T-helper 2 cell treated with Interferon-gamma antibody and Interleukin-4, amounts not matched to agents 5 μg/mL and 100 μg/mL, for 36 hours (primary cell): ENCODE results near the gene XRRA1.

Experiments used
- DNase-seq: peaks from one replicate; pipeline ENCODE4 v3.0.0; 2021; ENCODE audit warnings: low spot score
- H3K27ac Mint-ChIP-seq: one replicate; pipeline ENCODE4 v1.8.0; 2021; ENCODE audit warnings: mild to moderate bottlenecking, mixed read lengths
- H3K27me3 Mint-ChIP-seq: one replicate; pipeline ENCODE4 v1.8.0; 2021; ENCODE audit warnings: low read depth, mixed read lengths
- H3K36me3 Mint-ChIP-seq: one replicate; pipeline ENCODE4 v1.8.0; 2021; ENCODE audit warnings: low read depth, mixed read lengths
- H3K4me1 Mint-ChIP-seq: one replicate; pipeline ENCODE4 v1.8.0; 2021; ENCODE audit warnings: low read depth, mixed read lengths
- H3K4me3 Mint-ChIP-seq: one replicate; pipeline ENCODE4 v1.8.0; 2022; ENCODE audit warnings: mild to moderate bottlenecking, moderate library complexity, mixed read lengths
- H3K9me3 Mint-ChIP-seq: one replicate; pipeline ENCODE4 v1.8.0; 2021; ENCODE audit warnings: mixed read lengths

Gene XRRA1

GRCh38 chr11:74936087-74936486, 12.8 kb downstream of the XRRA1 start:
- no peak overlapping the region for H3K4me3 Mint-ChIP-seq
- no peaks in the 10 kb centered on the region for H3K9me3 Mint-ChIP-seq
- H3K4me1 Mint-ChIP-seq = peaks cover 12% of the 10 kb centered on the region
- no peak for DNase-seq
- no peak overlapping the region for H3K27ac Mint-ChIP-seq
- H3K27me3 Mint-ChIP-seq = no peaks in the 10 kb centered on the region
- peaks cover 17% of the 10 kb centered on the region for H3K36me3 Mint-ChIP-seq

GRCh38 chr11:74935285-74935684, 13.6 kb downstream of the XRRA1 start:
- no peaks in the 10 kb centered on the region for H3K9me3 Mint-ChIP-seq
- H3K36me3 Mint-ChIP-seq = peaks cover 15% of the 10 kb centered on the region
- H3K4me3 Mint-ChIP-seq = no peak overlapping the region
- no peak for DNase-seq
- peaks cover 12% of the 10 kb centered on the region for H3K4me1 Mint-ChIP-seq
- no peak overlapping the region for H3K27ac Mint-ChIP-seq
- no peaks in the 10 kb centered on the region for H3K27me3 Mint-ChIP-seq

- no peak overlapping the region for H3K27ac Mint-ChIP-seq
- no peaks in the 10 kb centered on the region for H3K9me3 Mint-ChIP-seq
- H3K36me3 Mint-ChIP-seq = peaks cover 15% of the 10 kb centered on the region
- no peak for DNase-seq
- no peak overlapping the region for H3K4me3 Mint-ChIP-seq
- H3K27me3 Mint-ChIP-seq = no peaks in the 10 kb centered on the region
- H3K4me1 Mint-ChIP-seq = peaks cover 12% of the 10 kb centered on the region
Measured at GRCh38 chr11:74933765-74934164, 15.1 kb downstream of the XRRA1 start.

- no peak overlapping the region for H3K27ac Mint-ChIP-seq
Measured at GRCh38 chr11:74932797-74933196, 16.1 kb downstream of the XRRA1 start.

GRCh38 chr11:74932169-74932568, 16.7 kb downstream of the XRRA1 start:
- H3K4me3 Mint-ChIP-seq = no peak overlapping the region
- DNase-seq = no peak
- H3K27ac Mint-ChIP-seq = no peak overlapping the region
- no peaks in the 10 kb centered on the region for H3K27me3 Mint-ChIP-seq
- peaks cover 15% of the 10 kb centered on the region for H3K36me3 Mint-ChIP-seq
- H3K4me1 Mint-ChIP-seq = peaks cover 14% of the 10 kb centered on the region
- H3K9me3 Mint-ChIP-seq = no peaks in the 10 kb centered on the region

More at GRCh38 chr11:74932797-74933196, 16.1 kb downstream of the XRRA1 start:
- DNase-seq = no peak
- Mint-ChIP-seq H3K4me1 (peaks cover 12% of the 10 kb centered on the region), H3K4me3 (no peak overlapping the region), H3K36me3 (peaks cover 15% of the 10 kb centered on the region), H3K9me3 (no peaks in the 10 kb centered on the region), H3K27me3 (no peaks in the 10 kb centered on the region)

- H3K27ac Mint-ChIP-seq = no peak overlapping the region
- no peak overlapping the region for H3K4me3 Mint-ChIP-seq
- no peaks in the 10 kb centered on the region for H3K9me3 Mint-ChIP-seq
- H3K36me3 Mint-ChIP-seq = peaks cover 9% of the 10 kb centered on the region
- peak; percentile 57 for DNase-seq
- no peaks in the 10 kb centered on the region for H3K27me3 Mint-ChIP-seq
- H3K4me1 Mint-ChIP-seq = peaks cover 34% of the 10 kb centered on the region
Measured at GRCh38 chr11:74929431-74930363, 19.2 kb downstream of the XRRA1 start.

GRCh38 chr11:74927496-74927895, 21.4 kb downstream of the XRRA1 start:
- no peaks in the 10 kb centered on the region for H3K27me3 Mint-ChIP-seq

GRCh38 chr11:74926304-74927030, 22.4 kb downstream of the XRRA1 start:
- peaks cover 3% of the 10 kb centered on the region for H3K36me3 Mint-ChIP-seq
- no peaks in the 10 kb centered on the region for H3K9me3 Mint-ChIP-seq
- peaks cover 22% of the 10 kb centered on the region for H3K4me1 Mint-ChIP-seq
- peak overlapping the region; percentile 32 for H3K27ac Mint-ChIP-seq
- DNase-seq = peak; percentile 72
- H3K27me3 Mint-ChIP-seq = no peaks in the 10 kb centered on the region
- H3K4me3 Mint-ChIP-seq = no peak overlapping the region

More at GRCh38 chr11:74927496-74927895, 21.4 kb downstream of the XRRA1 start:
- H3K4me1 Mint-ChIP-seq = peaks cover 28% of the 10 kb centered on the region
- peaks cover 3% of the 10 kb centered on the region for H3K36me3 Mint-ChIP-seq
- no peak overlapping the region for H3K4me3 Mint-ChIP-seq
- DNase-seq = no peak
- H3K9me3 Mint-ChIP-seq = no peaks in the 10 kb centered on the region
- H3K27ac Mint-ChIP-seq = no peak overlapping the region

GRCh38 chr11:74925281-74925680, 23.6 kb downstream of the XRRA1 start:
- peaks cover 22% of the 10 kb centered on the region for H3K4me1 Mint-ChIP-seq
- no peak for DNase-seq
- no peaks in the 10 kb centered on the region for H3K9me3 Mint-ChIP-seq
- peaks cover 3% of the 10 kb centered on the region for H3K36me3 Mint-ChIP-seq
- peak overlapping the region; percentile 56 for H3K27ac Mint-ChIP-seq
- no peaks in the 10 kb centered on the region for H3K27me3 Mint-ChIP-seq
- no peak overlapping the region for H3K4me3 Mint-ChIP-seq

GRCh38 chr11:74923125-74923524, 25.8 kb downstream of the XRRA1 start:
- no peaks in the 10 kb centered on the region for H3K27me3 Mint-ChIP-seq
- no peak overlapping the region for H3K4me3 Mint-ChIP-seq
- DNase-seq = no peak
- no peaks in the 10 kb centered on the region for H3K9me3 Mint-ChIP-seq
- peaks cover 22% of the 10 kb centered on the region for H3K4me1 Mint-ChIP-seq
- no peak overlapping the region for H3K27ac Mint-ChIP-seq
- H3K36me3 Mint-ChIP-seq = peaks cover 11% of the 10 kb centered on the region

GRCh38 chr11:74909812-74910211, 39.1 kb downstream of the XRRA1 start:
- DNase-seq = no peak
- Mint-ChIP-seq H3K27ac (no peak overlapping the region), H3K36me3 (peaks cover 3% of the 10 kb centered on the region), H3K4me1 (no peaks in the 10 kb centered on the region), H3K4me3 (no peak overlapping the region), H3K27me3 (no peaks in the 10 kb centered on the region), H3K9me3 (no peaks in the 10 kb centered on the region)

- Mint-ChIP-seq H3K27ac (no peak overlapping the region), H3K4me3 (no peak overlapping the region), H3K4me1 (no peaks in the 10 kb centered on the region), H3K27me3 (no peaks in the 10 kb centered on the region), H3K36me3 (peaks cover 2% of the 10 kb centered on the region), H3K9me3 (no peaks in the 10 kb centered on the region)
- no peak for DNase-seq
Measured at GRCh38 chr11:74909385-74909784, 39.5 kb downstream of the XRRA1 start.

- Mint-ChIP-seq H3K4me3 (no peak overlapping the region), H3K27ac (no peak overlapping the region), H3K4me1 (no peaks in the 10 kb centered on the region), H3K27me3 (no peaks in the 10 kb centered on the region), H3K9me3 (peaks cover 20% of the 10 kb centered on the region), H3K36me3 (peaks cover 17% of the 10 kb centered on the region)
- no peak for DNase-seq
Measured at GRCh38 chr11:74905326-74905725, 43.6 kb downstream of the XRRA1 start.

- Mint-ChIP-seq H3K27ac (no peak overlapping the region), H3K4me3 (no peak overlapping the region), H3K36me3 (peaks cover 27% of the 10 kb centered on the region), H3K9me3 (peaks cover 41% of the 10 kb centered on the region), H3K4me1 (no peaks in the 10 kb centered on the region), H3K27me3 (no peaks in the 10 kb centered on the region)
- DNase-seq = no peak
Measured at GRCh38 chr11:74902342-74902741, 46.5 kb downstream of the XRRA1 start.
